AG08396 (cell line): ENCODE data around the gene CPN2.

ENCODE experiments used
- DNase-seq: peaks from one replicate; pipeline ENCODE4 v3.0.0; 2012; ENCODE audit warnings: low spot score, mixed read lengths

CPN2 gene

GRCh38 chr3:194327218-194328052 is 23.7 kb downstream of the CPN2 start:
- DNase-seq: no peak

DNA sequence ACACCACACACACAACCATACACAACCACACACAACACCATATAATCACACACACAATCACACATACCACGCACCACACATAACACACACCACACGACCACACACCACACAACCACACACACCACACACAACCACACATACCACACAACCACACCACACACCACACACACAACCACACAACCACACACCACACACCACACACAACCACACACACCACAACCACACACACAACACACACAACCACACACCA is 24.2 kb downstream of the CPN2 start:
- DNase-seq: no peak

GRCh38 chr3:194326192-194326967 is 24.7 kb downstream of the CPN2 start:
- DNase-seq: no peak

GRCh38 chr3:194325424-194326153 is 25.5 kb downstream of the CPN2 start:
- DNase-seq: no peak

- no peak for DNase-seq
Measured at GRCh38 chr3:194324823-194325327, 26.3 kb downstream of the CPN2 start.

GRCh38 chr3:194323785-194324735 is 27.1 kb downstream of the CPN2 start:
- DNase-seq: peak; percentile 74

DNA sequence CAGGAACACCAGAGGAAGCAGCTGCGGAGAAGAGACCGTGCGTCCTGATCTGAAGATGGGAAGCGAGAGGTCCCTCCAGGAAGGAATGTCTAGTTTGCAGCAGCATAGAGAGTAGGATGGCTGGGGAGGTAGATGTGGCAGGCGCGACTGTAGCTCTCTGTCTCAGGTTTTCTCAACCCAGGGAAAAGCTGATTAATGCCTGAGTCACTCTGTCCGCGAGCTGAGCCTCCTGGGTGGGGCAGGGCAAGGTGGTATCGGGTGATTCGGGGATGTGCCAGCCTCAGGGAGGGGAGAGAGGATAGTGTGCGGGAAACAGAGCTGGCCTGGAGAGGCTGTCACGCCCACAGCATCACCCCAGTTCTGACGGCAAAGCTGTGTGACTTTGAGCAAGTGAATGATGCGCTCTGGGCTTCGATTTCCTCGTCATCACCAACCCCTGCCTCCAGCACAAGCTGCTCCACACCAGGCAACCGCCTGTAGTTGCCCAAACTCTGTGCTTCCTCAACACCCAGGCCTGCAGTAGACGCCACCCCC is 28.4 kb downstream of the CPN2 start:
- peak; percentile 67 for DNase-seq

DNA sequence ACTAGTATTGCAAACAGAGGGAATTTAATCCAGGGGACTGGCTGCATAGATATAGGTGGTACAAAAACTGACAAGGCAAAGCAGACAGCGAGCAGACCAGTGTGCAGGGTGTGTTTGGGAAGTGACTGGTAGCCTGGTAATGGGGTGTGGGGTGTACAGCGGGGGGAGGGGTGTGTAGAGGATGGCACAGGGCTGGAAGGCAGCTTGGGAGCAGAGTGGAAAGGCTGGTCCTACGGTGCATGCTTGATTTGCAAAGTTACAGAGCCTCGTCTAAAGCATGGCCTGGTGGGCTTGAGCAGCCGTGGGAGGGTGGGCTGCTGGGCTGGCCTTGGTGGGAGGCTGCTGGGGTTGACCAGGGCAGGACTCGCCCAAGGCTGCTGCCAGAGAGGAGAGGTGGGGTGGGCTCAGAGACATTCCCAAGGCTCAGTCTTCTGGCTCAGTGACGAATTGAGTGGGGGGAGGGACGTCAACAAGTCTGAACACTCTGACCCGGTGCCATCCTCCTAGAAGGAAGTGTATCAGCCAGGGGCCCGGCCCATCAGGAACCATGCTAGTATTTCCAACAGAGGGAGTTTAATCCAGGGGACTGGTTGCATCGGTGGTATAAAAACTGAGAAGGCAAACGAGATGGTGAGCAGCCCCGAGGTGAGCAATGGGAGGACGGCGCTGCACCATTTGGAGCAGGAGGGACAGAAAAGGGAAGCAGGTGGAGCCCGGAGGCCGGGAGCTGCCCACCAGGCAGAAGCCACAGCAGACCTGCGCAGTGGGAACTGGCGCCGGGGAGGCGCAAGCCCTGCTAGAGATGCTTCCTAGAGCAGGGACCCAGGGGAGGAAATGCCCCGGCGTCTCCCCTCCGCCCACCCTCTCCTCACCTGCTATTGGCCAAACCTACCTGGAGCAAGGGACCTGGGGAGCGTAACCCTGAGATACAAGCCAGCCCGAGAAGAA is 29.2 kb downstream of the CPN2 start:
- DNase-seq: no peak

- DNase-seq: no peak
Measured at GRCh38 chr3:194320744-194321243, 30.3 kb downstream of the CPN2 start.

DNA sequence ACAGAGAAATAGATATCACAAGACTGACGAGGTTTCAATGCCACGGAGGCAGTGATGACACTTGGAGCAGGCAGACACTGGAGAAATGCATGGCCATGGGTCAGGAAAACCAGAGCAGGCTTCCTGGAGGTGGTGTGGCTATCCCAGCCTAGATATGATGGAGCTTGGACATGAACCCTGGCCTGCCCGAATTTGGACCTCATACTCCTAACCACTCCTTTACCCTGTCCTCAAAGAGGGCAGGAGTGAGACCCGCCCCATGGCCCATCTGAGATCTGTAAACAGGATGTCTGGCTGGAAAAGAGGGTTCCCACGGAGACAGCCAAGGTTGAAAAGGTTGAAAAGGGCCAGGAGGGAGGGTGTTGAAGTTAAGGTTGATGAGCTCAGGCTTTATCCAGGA is 31.0 kb downstream of the CPN2 start:
- no peak for DNase-seq

GRCh38 chr3:194318511-194319161 is 32.5 kb downstream of the CPN2 start:
- DNase-seq: no peak

- DNase-seq: no peak
Measured at GRCh38 chr3:194316918-194317317, 34.2 kb downstream of the CPN2 start.

- peak; percentile 57 for DNase-seq
Measured at GRCh38 chr3:194315965-194316361, 35.2 kb downstream of the CPN2 start.

DNA sequence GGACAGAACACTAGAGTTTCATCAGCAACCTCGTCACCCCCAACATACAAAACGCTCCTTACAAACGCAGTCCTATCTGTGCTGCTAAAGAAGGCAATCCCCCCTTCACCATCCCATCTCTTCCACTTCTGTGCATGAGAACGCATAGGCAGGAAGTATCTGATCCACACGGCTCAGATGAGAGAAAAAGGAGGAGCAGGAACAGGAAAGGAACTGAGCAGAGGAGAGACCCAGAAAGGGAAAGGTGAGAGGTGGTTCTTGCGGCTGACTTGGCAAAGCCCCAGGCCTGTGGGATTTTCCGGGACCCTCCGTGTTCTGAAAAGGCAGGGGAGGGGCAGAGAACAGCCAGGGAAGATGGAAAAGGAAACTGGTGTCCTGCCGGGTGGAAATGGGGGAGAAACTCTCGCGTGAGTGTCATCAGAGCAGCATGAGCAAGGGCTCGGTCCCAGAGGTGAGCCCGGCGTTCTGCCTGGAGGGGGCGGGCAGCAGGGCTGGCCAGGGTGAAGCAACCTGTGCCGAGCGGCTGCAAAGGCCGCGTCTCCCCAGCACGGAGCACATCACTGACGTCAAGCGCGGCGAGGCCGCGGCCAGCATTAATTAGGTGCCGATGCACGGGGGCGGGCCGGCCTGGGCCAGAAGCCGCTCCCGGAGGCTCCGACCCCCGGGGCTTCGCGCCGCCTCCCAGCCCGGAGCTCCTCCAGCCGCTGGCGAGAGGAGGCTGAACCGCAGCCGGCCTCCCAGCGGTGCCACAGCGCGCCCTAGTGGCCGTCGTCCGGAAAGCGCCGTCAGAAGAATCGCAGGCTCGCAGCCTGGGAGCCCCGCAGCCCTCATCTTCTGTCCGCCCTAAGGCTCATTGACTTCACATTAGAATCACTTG is 35.8 kb downstream of the CPN2 start:
- DNase-seq: peak; percentile 92

GRCh38 chr3:194314388-194315068 is 36.6 kb downstream of the CPN2 start:
- no peak for DNase-seq

- DNase-seq: no peak
Measured at GRCh38 chr3:194313560-194314387, 37.4 kb downstream of the CPN2 start.

DNA sequence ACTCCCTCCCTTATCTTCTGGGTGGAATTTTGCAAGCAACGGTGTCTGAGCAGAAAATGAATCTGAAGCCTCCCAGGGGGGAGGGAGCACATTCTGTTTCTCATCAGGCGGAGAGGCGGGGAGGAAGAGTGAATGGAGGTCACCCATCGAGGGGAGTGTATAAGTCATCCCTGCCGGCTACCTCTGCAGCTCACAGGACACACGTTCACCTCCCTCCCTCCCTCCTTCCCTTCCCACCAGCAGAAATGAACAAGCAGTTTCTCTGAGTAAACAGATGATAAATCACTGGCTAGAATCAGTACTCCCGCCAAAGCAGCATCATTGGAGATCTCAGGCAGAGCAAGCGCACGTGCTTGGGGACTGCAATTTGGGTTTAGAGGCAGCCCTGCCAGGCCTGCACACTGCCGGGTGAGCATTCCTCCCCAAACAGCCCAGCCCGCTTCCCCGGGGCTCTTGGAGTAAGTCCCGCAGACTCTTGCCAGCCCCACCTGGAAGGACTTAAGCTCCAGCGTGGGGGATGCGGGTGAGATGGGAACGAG is 38.3 kb downstream of the CPN2 start:
- DNase-seq: no peak
